MV-4-11 (cell line): ENCODE measurements around the gene ID2.
"Not testable (repeated sequence)": the region's sequence is repeated elsewhere in the genome, so short reads cannot be mapped to it uniquely, and the experiment has no call there.

Experiments
- DNase-seq: peaks from one replicate; lab custom pipeline; 2025; lab: John Stamatoyannopoulos, UW

Gene ID2

GRCh38 chr2:8684878-8685696, 3.2 kb downstream of the ID2 start:
- DNase-seq: peak; percentile 28

GRCh38 chr2:8685697-8686358, 4.0 kb downstream of the ID2 start:
- DNase-seq: peak; percentile 24

GRCh38 chr2:8691859-8692437, 10.1 kb downstream of the ID2 start:
- DNase-seq: no peak

- DNase-seq: no peak
These were observed 10.9 kb downstream of the ID2 start for GRCh38 chr2:8692783-8693156.

DNA sequence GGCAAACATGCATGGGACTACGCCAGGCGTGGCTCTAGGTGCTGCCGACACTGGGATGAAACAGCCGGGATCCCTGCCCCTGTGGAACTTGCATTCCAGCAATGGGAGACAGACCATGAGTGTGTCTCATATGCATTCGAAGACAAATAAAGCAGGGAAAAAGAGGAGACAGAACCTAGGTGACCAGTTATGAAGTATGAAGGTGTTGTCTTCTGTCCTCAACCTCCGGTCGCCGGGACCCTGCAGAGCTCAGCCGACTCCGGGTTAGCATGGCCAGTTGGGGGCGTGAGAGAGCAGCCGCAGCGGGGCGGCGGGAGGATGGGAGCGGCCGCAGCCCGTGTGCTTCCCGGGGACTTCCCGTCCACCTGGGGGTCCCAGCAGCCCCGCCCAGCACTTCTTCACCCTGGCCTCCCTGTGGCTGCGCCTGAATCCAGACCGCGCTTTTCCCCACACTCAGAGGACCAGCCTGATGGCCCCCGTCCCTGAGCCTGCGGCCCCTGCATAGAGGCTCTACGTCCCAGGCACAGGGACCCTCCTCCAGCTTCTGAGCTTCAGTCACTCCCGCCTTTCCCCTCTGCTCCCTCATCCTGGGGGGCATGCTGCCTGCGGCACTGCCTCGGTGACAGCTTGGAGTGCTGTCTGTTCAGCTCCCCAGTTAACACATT, 11.4 kb downstream of the ID2 start:
- no peak for DNase-seq

DNA sequence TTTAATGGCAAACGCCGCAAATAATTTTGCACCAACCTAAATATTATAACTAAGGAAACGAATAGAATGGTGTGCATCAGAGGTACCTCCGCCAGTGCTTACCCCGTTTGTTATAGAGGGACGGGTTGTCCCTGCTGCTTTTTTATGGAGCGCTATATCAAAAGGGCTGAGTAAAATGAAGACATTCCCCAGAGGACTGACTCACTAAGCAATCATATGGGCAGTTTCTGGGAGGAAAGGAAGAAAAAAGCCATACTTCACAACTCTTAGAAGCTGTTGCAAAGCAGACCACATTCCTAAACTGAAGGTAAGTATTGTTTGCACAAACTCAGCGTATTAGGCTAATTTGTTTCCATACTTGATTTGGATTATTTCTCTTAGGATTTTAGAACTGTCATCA, 12.9 kb downstream of the ID2 start:
- no peak for DNase-seq

DNA sequence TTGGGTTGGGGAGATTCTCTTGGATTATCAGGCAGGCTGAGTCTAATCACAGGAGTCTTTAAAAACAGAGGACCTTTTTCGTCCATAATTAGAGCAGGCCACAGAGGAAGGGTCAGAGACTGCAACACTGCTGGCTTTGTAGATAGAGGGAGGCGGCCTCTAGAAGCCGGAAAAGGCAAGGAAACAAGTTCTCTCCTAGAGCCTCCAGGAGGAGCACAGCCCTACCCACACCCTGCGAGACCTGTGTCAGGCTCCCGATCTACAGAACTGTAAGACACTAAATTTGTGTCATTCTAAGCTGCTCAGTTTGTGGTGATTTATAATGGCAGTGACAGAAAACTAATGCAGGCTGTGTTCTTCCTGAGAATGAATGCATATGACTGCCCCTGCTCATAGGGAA, 15.3 kb downstream of the ID2 start:
- no peak for DNase-seq

DNA sequence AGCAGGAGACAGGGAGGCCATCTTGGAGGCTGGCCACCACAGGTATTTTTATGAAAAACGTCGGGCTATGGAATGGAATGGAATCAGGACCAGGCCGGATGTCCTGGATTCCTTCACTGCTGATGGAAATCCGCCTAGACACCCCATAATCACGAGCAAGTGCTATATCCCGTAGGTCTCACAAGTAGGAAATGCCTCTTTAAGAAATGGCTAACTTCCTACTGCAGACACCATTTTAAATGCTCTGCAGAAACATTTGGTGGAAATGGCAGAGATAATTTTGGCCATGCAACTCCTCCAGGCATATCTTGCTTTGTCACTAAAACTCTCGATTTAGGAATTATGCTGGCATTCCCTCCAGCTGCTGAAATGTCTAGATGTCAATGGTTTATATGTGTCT, 18.0 kb downstream of the ID2 start:
- no peak for DNase-seq

DNA sequence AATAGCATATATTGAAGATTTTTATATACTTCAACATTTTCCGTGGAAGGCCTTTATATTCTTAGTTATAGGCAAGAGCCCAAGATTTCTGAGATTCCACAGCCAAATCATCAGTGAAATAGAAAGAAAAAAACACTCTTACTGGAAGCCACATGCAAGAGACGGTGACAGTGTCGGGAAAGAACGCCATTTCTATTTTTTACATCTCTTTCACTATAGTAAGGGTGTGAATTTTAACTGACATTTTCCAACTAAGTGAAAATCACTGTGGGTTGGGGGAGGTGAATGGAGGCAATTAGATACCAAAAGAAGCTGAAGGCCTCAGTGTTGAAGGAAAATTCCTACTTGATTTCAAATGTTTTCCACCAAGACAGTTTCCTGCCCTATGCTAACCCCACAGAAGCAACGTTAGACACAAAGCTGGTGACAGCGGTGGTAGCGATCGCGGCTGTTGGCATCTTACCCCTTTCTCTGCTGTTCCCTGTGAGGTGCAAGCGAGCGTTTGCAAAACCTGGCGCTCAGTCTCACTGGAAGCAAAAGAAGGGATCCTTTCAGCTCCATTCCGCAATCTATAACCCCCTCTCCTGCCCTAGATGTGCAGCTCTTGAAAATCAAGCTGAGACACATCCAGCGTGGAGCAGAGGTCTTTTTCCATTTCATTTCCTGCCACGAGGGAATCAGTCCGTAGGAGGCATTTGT, 20.0 kb downstream of the ID2 start:
- DNase-seq: no peak

- DNase-seq: no peak
These were observed 23.1 kb downstream of the ID2 start for GRCh38 chr2:8704906-8705305.

GRCh38 chr2:8709611-8710010, 27.8 kb downstream of the ID2 start:
- no peak for DNase-seq

- no peak for DNase-seq
These were observed 29.1 kb downstream of the ID2 start for GRCh38 chr2:8710951-8711350.

DNA sequence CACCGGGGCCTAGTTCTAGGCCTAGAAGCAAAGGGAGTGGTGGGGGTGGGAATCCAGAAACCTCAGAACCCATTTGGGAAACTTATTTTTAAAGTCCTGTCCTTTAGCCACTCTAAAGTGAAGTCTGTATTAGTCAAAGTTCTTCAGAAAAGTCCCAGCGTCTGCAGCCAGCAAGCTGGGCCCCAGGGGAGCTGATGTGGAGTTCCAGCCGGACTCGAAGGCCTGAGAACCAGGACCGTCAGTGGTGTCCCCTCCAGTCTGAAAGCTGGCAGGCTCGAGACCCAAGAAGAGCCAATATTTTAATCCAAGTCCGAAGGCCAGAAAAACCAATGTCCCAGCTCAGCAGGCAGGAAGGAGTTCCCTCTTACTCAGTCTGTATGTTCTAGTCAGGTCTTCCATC, 32.4 kb downstream of the ID2 start:
- DNase-seq: no peak

GRCh38 chr2:8714971-8715370, 33.1 kb downstream of the ID2 start:
- no peak for DNase-seq

DNA sequence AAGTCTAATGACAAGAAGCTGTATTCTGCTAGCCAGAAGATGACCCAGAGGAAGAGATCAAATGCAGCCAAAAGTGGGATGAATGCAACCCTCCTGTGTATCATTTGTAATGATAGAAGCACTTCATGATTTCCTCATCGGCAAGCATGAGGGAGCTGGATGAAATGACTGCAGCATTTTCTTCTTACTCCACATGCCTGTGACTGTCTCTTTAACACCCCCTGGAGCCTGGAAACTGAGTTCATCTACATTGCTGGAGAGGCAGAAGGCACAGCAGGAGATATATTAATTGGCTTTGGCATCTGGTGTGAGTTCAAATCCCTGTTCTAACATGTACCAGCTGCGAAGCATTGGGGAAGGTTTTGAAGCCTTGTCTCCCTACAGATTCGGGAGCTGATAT, 37.7 kb downstream of the ID2 start:
- no peak for DNase-seq

- DNase-seq: no peak
These were observed 38.9 kb downstream of the ID2 start for GRCh38 chr2:8720741-8721140.

- no peak for DNase-seq
These were observed 39.6 kb downstream of the ID2 start for GRCh38 chr2:8721410-8721809.

GRCh38 chr2:8722986-8723385, 41.1 kb downstream of the ID2 start:
- no peak for DNase-seq

GRCh38 chr2:8725838-8726237, 44.0 kb downstream of the ID2 start:
- no peak for DNase-seq

DNA sequence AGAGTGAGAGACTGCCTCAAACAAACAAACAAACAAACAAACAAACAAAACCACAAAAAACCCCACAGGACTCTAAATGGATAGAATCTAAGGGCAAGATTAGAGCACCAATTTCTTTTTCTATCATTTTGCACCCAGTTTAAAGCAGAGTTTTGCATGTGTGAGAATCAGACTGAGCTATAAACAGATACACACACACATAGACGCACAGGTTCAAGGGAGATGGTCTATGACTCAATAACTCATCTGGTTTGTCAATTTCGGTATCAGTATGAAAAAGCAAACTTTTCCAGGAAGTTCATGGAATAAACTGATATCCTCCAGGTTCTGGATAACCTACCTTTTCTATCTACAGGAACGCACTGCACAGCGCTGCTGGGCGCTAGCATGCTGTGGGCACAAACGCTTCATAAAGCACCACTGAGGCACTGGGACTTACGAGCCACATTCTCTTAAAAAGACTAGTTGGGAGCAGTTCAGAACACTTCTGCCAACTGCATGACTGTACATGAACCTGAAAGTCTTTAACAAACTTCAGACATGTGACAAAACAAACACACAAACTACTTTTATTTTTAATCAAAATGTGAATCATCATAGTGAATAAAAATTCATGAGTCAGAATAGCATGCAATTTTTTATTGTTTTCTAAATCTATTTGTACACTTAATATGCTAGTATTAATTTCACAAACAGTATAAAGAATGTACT, 46.6 kb downstream of the ID2 start:
- no peak for DNase-seq

DNA sequence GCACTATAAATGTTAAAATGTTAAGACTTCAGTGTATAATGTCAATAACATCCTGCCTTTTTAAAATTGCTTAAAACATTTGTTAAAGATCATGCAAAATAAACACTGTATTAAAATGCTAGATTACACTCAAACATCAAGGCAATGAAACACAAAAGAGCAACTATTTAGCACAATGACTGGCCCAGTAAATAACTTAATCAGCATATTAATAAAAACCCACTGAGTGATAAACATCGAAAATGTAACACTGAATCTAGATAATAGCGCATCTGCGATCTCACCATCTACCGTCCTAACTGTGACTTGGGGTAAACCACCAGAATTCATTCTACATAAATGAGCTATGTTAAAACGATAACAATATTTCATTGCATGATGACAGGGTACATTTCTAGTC, 47.2 kb downstream of the ID2 start:
- DNase-seq: not testable (repeated sequence)

DNA sequence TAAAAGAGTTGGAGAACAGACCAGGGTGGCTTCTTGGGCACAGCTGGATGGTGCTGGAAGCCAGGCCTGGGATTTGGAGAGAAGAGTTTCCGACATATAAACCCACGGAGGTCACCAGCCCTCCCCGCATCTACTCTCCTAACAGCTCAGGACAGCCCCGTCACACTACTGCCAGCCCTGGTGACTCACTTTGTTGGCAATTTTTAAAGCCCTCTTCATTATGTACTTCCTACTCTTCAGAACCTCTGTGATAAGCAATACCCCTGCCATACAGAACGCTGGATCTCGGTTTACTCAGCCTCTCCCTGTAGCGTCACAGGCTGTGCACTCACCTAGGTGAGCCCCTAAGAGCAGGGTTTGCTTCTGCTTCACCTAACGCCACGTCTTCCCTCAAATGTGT, 48.1 kb downstream of the ID2 start:
- no peak for DNase-seq
